Esophagus mucosa (tissue), 1 donor: ENCODE measurements around the gene IPO9. TPM values are rescaled to one million over a fixed set of nuclear protein-coding genes. Genes with fewer than 3 reads are reported as not detected.
"Not testable (repeated sequence)": the region's sequence is repeated elsewhere in the genome, so short reads cannot be mapped to it uniquely, and the experiment has no call there.

Source experiments
- ATAC-seq: fragments of 200-7000 bp; cut with Tn5 transposase; one replicate; pipeline ENCODE4 v1.9.1; 2020
- total RNA-seq: library from RNA; stranded (reverse); gene quantifications from one replicate; pipeline ENCODE4 v1.2.4, GENCODE V29; 2023
- donor health status: DM: yes; HTN: yes; CAD: no.

Gene IPO9
- total RNA-seq, 1 donor from 2014 or later, result 26.9 TPM

- no peak for ATAC-seq
These were observed 18.3 kb upstream of the IPO9 start for GRCh38 chr1:201810466-201811216.

- ATAC-seq, result no peak
These were observed 15.7 kb upstream of the IPO9 start for GRCh38 chr1:201813226-201813625.

GRCh38 chr1:201816309-201816854 lies 12.6 kb upstream of the IPO9 start:
- ATAC-seq, result no peak

- no peak for ATAC-seq
These were observed 9.8 kb upstream of the IPO9 start for GRCh38 chr1:201818971-201819750.

DNA sequence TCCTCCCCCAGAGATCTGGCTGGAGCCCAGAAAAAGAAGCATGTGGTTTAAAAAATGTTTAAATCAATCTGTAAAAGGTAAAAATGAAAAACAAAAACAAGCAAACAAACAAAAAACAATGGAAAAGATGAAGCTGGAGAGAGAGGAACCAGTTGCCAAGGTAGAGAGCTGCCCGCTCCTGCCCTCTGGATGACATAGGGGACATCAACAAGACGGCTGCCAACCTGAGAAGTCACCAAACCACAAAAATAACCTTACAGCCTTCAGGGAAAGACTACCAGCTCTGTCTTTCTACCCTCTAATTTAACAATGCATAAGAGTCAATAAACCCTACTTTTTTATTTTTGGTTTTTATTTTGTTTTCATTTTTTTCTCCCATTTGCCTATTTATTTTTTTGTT lies 8.5 kb upstream of the IPO9 start:
- no peak for ATAC-seq

GRCh38 chr1:201825245-201825644 lies 3.7 kb upstream of the IPO9 start:
- no peak for ATAC-seq

GRCh38 chr1:201826830-201827229 lies 2.1 kb upstream of the IPO9 start:
- no peak for ATAC-seq

DNA sequence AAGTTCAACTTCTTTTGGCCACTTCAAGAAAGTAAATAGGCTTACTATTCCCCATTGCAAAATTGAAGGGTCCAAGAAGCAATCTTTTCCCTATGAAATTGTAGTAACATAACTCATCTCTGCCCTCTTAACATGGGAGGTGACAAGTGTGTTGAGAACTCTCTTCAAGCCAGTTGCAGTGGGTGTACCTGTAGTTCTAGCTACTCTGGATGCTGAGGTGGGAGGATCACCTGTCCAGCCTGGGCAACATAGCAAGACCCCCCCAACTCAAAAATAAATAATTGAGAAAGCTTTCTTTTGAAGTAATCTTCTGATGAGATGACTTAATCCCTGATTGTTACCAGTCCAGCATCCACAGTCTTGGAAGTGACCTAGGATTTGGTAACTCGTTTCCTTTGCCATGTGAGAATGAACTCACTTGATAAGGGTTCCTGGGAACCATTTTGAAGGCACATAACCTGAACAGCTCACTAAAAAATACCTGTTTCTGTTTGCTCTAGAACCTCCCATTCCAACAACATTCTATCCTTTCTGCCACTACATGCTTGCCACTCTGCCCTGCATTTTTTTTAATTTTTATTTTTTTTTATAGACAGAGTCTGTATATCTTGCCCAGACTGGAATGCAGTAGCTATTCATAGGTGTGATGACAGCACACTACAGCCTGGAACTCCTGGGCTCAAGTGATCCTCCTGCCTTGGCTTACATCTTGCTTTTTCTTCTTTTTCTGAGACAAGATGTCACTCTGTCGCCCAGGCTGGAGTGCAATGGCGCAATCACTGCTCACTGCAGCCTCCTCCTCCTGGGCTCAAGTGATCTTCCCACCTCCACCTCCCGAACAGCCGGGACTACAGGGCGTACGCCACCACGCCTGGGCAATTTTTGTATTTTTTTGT lies 1.4 kb upstream of the IPO9 start:
- no peak for ATAC-seq

- no peak for ATAC-seq
These were observed 639 bp upstream of the IPO9 start for GRCh38 chr1:201828217-201828819.

- no peak for ATAC-seq
These were observed 2.4 kb downstream of the IPO9 start for GRCh38 chr1:201831371-201831770.

DNA sequence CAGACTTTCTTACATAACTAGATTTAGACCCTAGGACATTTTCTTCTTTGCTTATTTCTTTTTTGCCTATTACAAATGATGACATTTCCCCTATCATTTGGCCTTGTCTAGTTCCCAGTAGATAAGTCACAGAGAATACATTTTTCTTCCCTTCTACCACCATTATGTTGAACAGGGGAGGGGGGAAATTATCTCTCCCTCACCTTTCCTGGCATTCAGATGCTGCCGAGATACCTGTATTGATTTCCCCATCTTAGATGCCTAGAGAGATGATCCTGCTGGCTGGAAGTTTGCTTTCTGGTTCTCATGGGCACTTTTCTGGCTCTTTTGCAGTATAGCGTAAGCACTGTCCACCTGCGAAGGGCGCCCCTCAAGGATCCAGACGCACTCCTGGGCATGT lies 5.7 kb downstream of the IPO9 start:
- ATAC-seq, result no peak

- no peak for ATAC-seq
These were observed 9.4 kb downstream of the IPO9 start for GRCh38 chr1:201838381-201838780.

GRCh38 chr1:201839089-201839488 lies 10.1 kb downstream of the IPO9 start:
- ATAC-seq, result not testable (repeated sequence)

GRCh38 chr1:201840055-201840454 lies 11.1 kb downstream of the IPO9 start:
- ATAC-seq, result no peak

- no peak for ATAC-seq
These were observed 11.5 kb downstream of the IPO9 start for GRCh38 chr1:201840490-201840889.

GRCh38 chr1:201841265-201841912 lies 12.4 kb downstream of the IPO9 start:
- ATAC-seq, result no peak

- no peak for ATAC-seq
These were observed 13.6 kb downstream of the IPO9 start for GRCh38 chr1:201842472-201843027.

DNA sequence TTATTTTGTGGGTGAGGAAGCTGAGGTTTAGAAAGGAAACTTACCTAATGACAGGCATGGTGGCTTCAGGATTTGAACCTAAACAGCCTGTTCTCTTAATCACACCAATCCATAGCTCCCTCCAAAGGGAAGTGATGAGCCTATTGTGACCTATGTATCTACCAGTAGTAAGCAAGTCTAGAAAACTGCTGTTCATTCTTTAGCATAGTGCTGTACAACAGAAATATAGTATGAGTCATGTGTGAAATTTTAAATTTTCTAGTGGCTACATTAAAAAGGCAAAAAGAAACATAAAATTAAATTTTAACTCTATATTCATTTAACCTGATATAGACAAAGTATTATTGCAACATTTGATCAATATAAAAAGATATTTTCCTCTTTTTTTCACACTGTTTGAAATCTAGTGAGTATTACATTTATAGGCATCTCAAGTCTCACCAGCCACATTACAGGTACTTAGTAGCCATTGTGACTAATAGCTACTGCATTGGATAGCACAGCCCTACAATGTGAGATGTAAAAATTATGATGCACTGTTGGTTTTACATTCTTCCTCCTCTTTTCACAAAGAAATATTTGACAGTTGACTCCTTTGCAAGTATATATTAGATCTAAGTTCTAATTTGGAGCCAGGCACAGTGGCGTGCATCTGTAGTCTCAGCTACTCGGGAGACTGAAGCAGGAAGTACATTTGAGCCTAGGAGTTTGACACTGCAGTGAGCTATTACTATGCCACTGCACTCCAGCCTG lies 16.6 kb downstream of the IPO9 start:
- ATAC-seq, result no peak

GRCh38 chr1:201847150-201847549 lies 18.2 kb downstream of the IPO9 start:
- ATAC-seq, result no peak

- no peak for ATAC-seq
These were observed 19.3 kb downstream of the IPO9 start for GRCh38 chr1:201848230-201848629.
